ENCODE data around the gene CLCNKB. TPM values are rescaled to one million over a fixed set of nuclear protein-coding genes. Genes with fewer than 3 reads are reported as not detected.

Gene CLCNKB
- total RNA-seq, 1 experiment from 2014 or later, result not detected

- no peak for TF ChIP-seq EZH2phosphoT487 (IDR thresholded peaks at IDR 0.05; ENCODE audit: borderline replicate concordance, low read length)
- TF ChIP-seq, protein P1, sequence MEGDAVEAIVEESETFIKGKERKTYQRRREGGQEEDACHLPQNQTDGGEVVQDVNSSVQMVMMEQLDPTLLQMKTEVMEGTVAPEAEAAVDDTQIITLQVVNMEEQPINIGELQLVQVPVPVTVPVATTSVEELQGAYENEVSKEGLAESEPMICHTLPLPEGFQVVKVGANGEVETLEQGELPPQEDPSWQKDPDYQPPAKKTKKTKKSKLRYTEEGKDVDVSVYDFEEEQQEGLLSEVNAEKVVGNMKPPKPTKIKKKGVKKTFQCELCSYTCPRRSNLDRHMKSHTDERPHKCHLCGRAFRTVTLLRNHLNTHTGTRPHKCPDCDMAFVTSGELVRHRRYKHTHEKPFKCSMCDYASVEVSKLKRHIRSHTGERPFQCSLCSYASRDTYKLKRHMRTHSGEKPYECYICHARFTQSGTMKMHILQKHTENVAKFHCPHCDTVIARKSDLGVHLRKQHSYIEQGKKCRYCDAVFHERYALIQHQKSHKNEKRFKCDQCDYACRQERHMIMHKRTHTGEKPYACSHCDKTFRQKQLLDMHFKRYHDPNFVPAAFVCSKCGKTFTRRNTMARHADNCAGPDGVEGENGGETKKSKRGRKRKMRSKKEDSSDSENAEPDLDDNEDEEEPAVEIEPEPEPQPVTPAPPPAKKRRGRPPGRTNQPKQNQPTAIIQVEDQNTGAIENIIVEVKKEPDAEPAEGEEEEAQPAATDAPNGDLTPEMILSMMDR (conservative IDR thresholded peaks at IDR 0.05; ENCODE audit: low read depth, low read length), result no peak
- ChIA-PET POLR2A (ENCODE audit: unreplicated experiment) (no interaction called here), CTCF (no interaction called here)
- Histone ChIP-seq H2AFZ (ENCODE audit: low read length) (no peak overlapping the region), H3F3A (ENCODE audit: low read length, unreplicated experiment) (no peaks in the 10 kb centered on the region), H4K20me1 (ENCODE audit: low read length) (no peaks in the 10 kb centered on the region), H3K36me3 (ENCODE audit: low read depth, low read length) (no peaks in the 10 kb centered on the region), H3K4me1 (ENCODE audit: insufficient read depth, low read length) (peaks cover 6% of the 10 kb centered on the region), H3K4me2 (ENCODE audit: low read length) (no peak overlapping the region), H3K4me3 (ENCODE audit: low read length) (no peak overlapping the region), H3K9ac (ENCODE audit: low read length) (no peak overlapping the region), H3K9me3 (ENCODE audit: low read length) (no peaks in the 10 kb centered on the region), H3K79me2 (ENCODE audit: low read length) (no peaks in the 10 kb centered on the region), H3K9me2 (replicated peaks; ENCODE audit: low read length) (no peaks in the 10 kb centered on the region), H3K27me3 (ENCODE audit: low read length) (no peaks in the 10 kb centered on the region), H3K27ac (ENCODE audit: low read length) (no peak overlapping the region)
- ATAC-seq (no peak), DNase-seq (no peak)
- no TSS peak for BruUV-seq (replicated peaks)
- intact Hi-C loops (cut with micrococcal nuclease), result no loop called here
Measured at GRCh38 chr1:16014509-16015482, 28.8 kb upstream of the CLCNKB start.

- intact Hi-C loops (cut with micrococcal nuclease), result no loop called here
- H3K9me2 ChIP-seq (replicated peaks; ENCODE audit: low read length), result no peaks in the 10 kb centered on the region
- no peak overlapping the region for H3K4me3 ChIP-seq (ENCODE audit: low read length)
- ChIA-PET POLR2A (ENCODE audit: unreplicated experiment) (no interaction called here), CTCF (no interaction called here)
- H3K36me3 ChIP-seq (ENCODE audit: low read depth, low read length), result no peaks in the 10 kb centered on the region
- H3K9me3 ChIP-seq (ENCODE audit: low read length), result no peaks in the 10 kb centered on the region
- peaks cover 6% of the 10 kb centered on the region for H3K4me1 ChIP-seq (ENCODE audit: insufficient read depth, low read length)
- ATAC-seq (no peak), DNase-seq (no peak)
- H3F3A ChIP-seq (ENCODE audit: low read length, unreplicated experiment), result no peaks in the 10 kb centered on the region
- no peaks in the 10 kb centered on the region for H3K79me2 ChIP-seq (ENCODE audit: low read length)
- no peak overlapping the region for H3K27ac ChIP-seq (ENCODE audit: low read length)
- TF ChIP-seq EZH2 (IDR thresholded peaks at IDR 0.05; ENCODE audit: low read length, unreplicated experiment), result no peak
- TF ChIP-seq EZH2phosphoT487 (IDR thresholded peaks at IDR 0.05; ENCODE audit: borderline replicate concordance, low read length), result no peak
- TF ChIP-seq, protein P1 (conservative IDR thresholded peaks at IDR 0.05; ENCODE audit: low read depth, low read length), result no peak
- no peak overlapping the region for H3K4me2 ChIP-seq (ENCODE audit: low read length)
- no peak overlapping the region for H2AFZ ChIP-seq (ENCODE audit: low read length)
- H4K20me1 ChIP-seq (ENCODE audit: low read length), result no peaks in the 10 kb centered on the region
- no TSS peak for BruUV-seq (replicated peaks)
- no peaks in the 10 kb centered on the region for H3K27me3 ChIP-seq (ENCODE audit: low read length)
- H3K9ac ChIP-seq (ENCODE audit: low read length), result no peak overlapping the region
Measured at GRCh38 chr1:16015491-16015890, 28.1 kb upstream of the CLCNKB start.
